ENCODE measurements around the gene SDCCAG8. TPM values are rescaled to one million over a fixed set of nuclear protein-coding genes. Genes with fewer than 3 reads are reported as not detected.

The SDCCAG8 gene
- total and polyA plus RNA-seq, 4 donors, result 8.5 to 25.8 (median 17.5) TPM

- H3K27me3 ChIP-seq (ENCODE audit: control insufficient read depth in 4 of 4, insufficient read depth in 4 of 4, low read length in 3 of 4), result no peaks in the 10 kb centered on the region
- TF ChIP-seq, protein P1, sequence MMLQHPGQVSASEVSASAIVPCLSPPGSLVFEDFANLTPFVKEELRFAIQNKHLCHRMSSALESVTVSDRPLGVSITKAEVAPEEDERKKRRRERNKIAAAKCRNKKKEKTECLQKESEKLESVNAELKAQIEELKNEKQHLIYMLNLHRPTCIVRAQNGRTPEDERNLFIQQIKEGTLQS (IDR thresholded peaks at IDR 0.05), result peak; percentile 31
- TF ChIP-seq JUND (IDR thresholded peaks at IDR 0.05) (no peak), NR2F2 (IDR thresholded peaks at IDR 0.05) (no peak), RAD21 (IDR thresholded peaks at IDR 0.05) (peak; percentile 96 to 97), FOXA2 (IDR thresholded peaks at IDR 0.05) (no peak), GABPA (IDR thresholded peaks at IDR 0.05 in 1 of 2, conservative IDR thresholded peaks at IDR 0.05 in 1 of 2) (no peak), HNF4G (IDR thresholded peaks at IDR 0.05) (no peak), FOXA1 (IDR thresholded peaks at IDR 0.05) (no peak)
- TF ChIP-seq, protein P2, sequence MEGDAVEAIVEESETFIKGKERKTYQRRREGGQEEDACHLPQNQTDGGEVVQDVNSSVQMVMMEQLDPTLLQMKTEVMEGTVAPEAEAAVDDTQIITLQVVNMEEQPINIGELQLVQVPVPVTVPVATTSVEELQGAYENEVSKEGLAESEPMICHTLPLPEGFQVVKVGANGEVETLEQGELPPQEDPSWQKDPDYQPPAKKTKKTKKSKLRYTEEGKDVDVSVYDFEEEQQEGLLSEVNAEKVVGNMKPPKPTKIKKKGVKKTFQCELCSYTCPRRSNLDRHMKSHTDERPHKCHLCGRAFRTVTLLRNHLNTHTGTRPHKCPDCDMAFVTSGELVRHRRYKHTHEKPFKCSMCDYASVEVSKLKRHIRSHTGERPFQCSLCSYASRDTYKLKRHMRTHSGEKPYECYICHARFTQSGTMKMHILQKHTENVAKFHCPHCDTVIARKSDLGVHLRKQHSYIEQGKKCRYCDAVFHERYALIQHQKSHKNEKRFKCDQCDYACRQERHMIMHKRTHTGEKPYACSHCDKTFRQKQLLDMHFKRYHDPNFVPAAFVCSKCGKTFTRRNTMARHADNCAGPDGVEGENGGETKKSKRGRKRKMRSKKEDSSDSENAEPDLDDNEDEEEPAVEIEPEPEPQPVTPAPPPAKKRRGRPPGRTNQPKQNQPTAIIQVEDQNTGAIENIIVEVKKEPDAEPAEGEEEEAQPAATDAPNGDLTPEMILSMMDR (IDR thresholded peaks at IDR 0.05; ENCODE audit: low read depth, low read length, missing input control), result peak; percentile 83
- DNase-seq (ENCODE audit: low spot score), result no peak
- H3K27ac ChIP-seq (ENCODE audit: low read depth in 1 of 2, low read length in 2 of 2), result no peak overlapping the region
- H3K9me3 ChIP-seq (ENCODE audit: control insufficient read depth in 4 of 4, low read length in 3 of 4), result no peaks in the 10 kb centered on the region
- WGBS, result 1% methylated on average over 1 of the region's 1 CpG
- H3K4me1 ChIP-seq (ENCODE audit: control insufficient read depth in 4 of 4, insufficient read depth in 4 of 4, low read length in 3 of 4), result no peaks in the 10 kb centered on the region
- H3K4me3 ChIP-seq (ENCODE audit: low read depth in 1 of 3, low read length in 3 of 3), result no peak overlapping the region
- H3K9ac ChIP-seq (ENCODE audit: low read depth in 1 of 2, low read length in 2 of 2), result peak overlapping the region in 1 of 2 donors; percentile 22
- peaks cover 0 to 1% (median under 1%) of the 10 kb centered on the region in 4 donors for H3K36me3 ChIP-seq (ENCODE audit: control insufficient read depth in 4 of 4, insufficient read depth in 3 of 4, low read depth in 1 of 4, low read length in 3 of 4)
Observed at GRCh38 chr1:243325305-243325890, 69.6 kb downstream of the SDCCAG8 start.

GRCh38 chr1:243332440-243332839 lies 76.6 kb downstream of the SDCCAG8 start:
- Histone ChIP-seq H3K27ac (ENCODE audit: low read depth in 1 of 2, low read length in 2 of 2) (no peak overlapping the region), H3K4me3 (ENCODE audit: low read depth in 1 of 3, low read length in 3 of 3) (no peak overlapping the region), H3K9me3 (ENCODE audit: control insufficient read depth in 4 of 4, low read length in 3 of 4) (no peaks in the 10 kb centered on the region), H3K4me1 (ENCODE audit: control insufficient read depth in 4 of 4, insufficient read depth in 4 of 4, low read length in 3 of 4) (no peaks in the 10 kb centered on the region), H3K9ac (ENCODE audit: low read depth in 1 of 2, low read length in 2 of 2) (no peak overlapping the region), H3K27me3 (ENCODE audit: control insufficient read depth in 4 of 4, insufficient read depth in 4 of 4, low read length in 3 of 4) (no peaks in the 10 kb centered on the region), H3K36me3 (ENCODE audit: control insufficient read depth in 4 of 4, insufficient read depth in 3 of 4, low read depth in 1 of 4, low read length in 3 of 4) (peaks cover 0 to 36% (median 8%) of the 10 kb centered on the region in 4 donors)
- TF ChIP-seq, protein P2 (IDR thresholded peaks at IDR 0.05; ENCODE audit: low read depth, low read length, missing input control), result no peak
- TF ChIP-seq RAD21 (IDR thresholded peaks at IDR 0.05), result no peak
- TF ChIP-seq FOXA1 (IDR thresholded peaks at IDR 0.05), result no peak
- no peak for TF ChIP-seq FOXA2 (IDR thresholded peaks at IDR 0.05)
- no peak for TF ChIP-seq RXRA (IDR thresholded peaks at IDR 0.05)
- TF ChIP-seq HNF4G (IDR thresholded peaks at IDR 0.05), result no peak
- no peak for TF ChIP-seq JUND (IDR thresholded peaks at IDR 0.05)
- no peak for TF ChIP-seq YY1 (IDR thresholded peaks at IDR 0.05)
- no peak for TF ChIP-seq GABPA (IDR thresholded peaks at IDR 0.05 in 1 of 2, conservative IDR thresholded peaks at IDR 0.05 in 1 of 2)
- TF ChIP-seq NR2F2 (IDR thresholded peaks at IDR 0.05), result no peak
- no peak for TF ChIP-seq SP1 (IDR thresholded peaks at IDR 0.05)
- 95% methylated on average over 18 of the region's 18 CpGs for WGBS
- DNase-seq (ENCODE audit: low spot score), result no peak

GRCh38 chr1:243335292-243335691 lies 79.5 kb downstream of the SDCCAG8 start:
- no peaks in the 10 kb centered on the region for H3K9me3 ChIP-seq (ENCODE audit: control insufficient read depth in 4 of 4, low read length in 3 of 4)
- WGBS, result 95% methylated on average over 3 of the region's 3 CpGs
- H3K27ac ChIP-seq (ENCODE audit: low read depth in 1 of 2, low read length in 2 of 2), result no peak overlapping the region
- no peaks in the 10 kb centered on the region for H3K4me1 ChIP-seq (ENCODE audit: control insufficient read depth in 4 of 4, insufficient read depth in 4 of 4, low read length in 3 of 4)
- DNase-seq (ENCODE audit: low spot score), result no peak
- peaks cover 0 to 36% (median 10%) of the 10 kb centered on the region in 4 donors for H3K36me3 ChIP-seq (ENCODE audit: control insufficient read depth in 4 of 4, insufficient read depth in 3 of 4, low read depth in 1 of 4, low read length in 3 of 4)
- TF ChIP-seq FOXA2 (IDR thresholded peaks at IDR 0.05) (no peak), RXRA (IDR thresholded peaks at IDR 0.05) (no peak), EGR1 (IDR thresholded peaks at IDR 0.05; ENCODE audit: low read depth in 2 of 2) (no peak), HNF4G (IDR thresholded peaks at IDR 0.05) (no peak), JUND (IDR thresholded peaks at IDR 0.05) (no peak), YY1 (IDR thresholded peaks at IDR 0.05) (no peak), REST (IDR thresholded peaks at IDR 0.05) (no peak), TAF1 (conservative IDR thresholded peaks at IDR 0.05) (no peak)
- TF ChIP-seq, protein P3, sequence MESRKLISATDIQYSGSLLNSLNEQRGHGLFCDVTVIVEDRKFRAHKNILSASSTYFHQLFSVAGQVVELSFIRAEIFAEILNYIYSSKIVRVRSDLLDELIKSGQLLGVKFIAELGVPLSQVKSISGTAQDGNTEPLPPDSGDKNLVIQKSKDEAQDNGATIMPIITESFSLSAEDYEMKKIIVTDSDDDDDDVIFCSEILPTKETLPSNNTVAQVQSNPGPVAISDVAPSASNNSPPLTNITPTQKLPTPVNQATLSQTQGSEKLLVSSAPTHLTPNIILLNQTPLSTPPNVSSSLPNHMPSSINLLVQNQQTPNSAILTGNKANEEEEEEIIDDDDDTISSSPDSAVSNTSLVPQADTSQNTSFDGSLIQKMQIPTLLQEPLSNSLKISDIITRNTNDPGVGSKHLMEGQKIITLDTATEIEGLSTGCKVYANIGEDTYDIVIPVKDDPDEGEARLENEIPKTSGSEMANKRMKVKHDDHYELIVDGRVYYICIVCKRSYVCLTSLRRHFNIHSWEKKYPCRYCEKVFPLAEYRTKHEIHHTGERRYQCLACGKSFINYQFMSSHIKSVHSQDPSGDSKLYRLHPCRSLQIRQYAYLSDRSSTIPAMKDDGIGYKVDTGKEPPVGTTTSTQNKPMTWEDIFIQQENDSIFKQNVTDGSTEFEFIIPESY (IDR thresholded peaks at IDR 0.05), result no peak
- no peaks in the 10 kb centered on the region for H3K27me3 ChIP-seq (ENCODE audit: control insufficient read depth in 4 of 4, insufficient read depth in 4 of 4, low read length in 3 of 4)
- no peak overlapping the region for H3K4me3 ChIP-seq (ENCODE audit: low read depth in 1 of 3, low read length in 3 of 3)
- H3K9ac ChIP-seq (ENCODE audit: low read depth in 1 of 2, low read length in 2 of 2), result no peak overlapping the region
